Myocyte (in vitro differentiated cells): Measurements from ENCODE around the gene GOLGA5. TPM values are rescaled to one million over a fixed set of nuclear protein-coding genes. Genes with fewer than 3 reads are reported as not detected.

Experiments
- DNase-seq: peaks from one replicate; pipeline ENCODE4 v3.0.0-alpha.2; 2012; ENCODE audit warnings: low read depth
- total RNA-seq: library from RNA; depleted of rRNA; stranded (reverse); fragments of >200 nt; gene quantifications from 2 replicates; pipeline ENCODE4 v1.2.3, GENCODE V29; 2014

The GOLGA5 gene
- total RNA-seq, 1 donor from 2014 or later = 52.6 TPM

DNA sequence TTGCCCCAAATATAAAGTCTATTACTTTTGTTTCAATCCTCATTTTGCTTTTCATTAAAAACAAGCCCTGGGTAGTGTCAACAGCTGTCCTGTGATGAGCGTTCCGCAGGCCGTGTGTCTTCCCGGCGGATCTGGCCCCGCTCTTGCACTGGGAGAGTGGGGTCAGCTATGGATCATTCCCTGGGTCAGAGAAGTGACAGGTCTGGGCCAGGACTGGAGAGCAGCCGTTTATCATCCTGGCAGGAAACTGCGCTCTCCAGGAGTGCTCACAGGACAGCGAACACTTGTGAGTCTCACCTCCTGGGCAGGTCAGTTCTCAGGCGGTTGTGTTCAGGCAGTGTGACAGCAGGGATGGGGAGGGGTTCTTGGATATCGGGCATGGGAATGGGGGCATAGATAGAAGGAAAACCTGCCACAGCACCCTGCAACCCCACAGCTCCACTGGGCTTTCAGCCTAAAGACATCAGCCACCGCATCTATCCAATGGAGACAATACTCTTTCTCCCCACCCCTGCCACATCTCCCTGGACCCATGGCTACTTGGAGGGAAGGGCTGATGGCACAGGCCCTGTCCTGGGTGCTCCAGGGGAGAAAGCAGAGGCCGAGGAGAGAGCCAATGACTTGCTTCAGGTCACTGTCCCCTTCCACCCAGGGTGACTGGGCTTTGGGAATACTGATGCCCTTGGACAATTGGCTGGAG lies 81.0 kb downstream of the GOLGA5 start:
- DNase-seq = no peak

DNA sequence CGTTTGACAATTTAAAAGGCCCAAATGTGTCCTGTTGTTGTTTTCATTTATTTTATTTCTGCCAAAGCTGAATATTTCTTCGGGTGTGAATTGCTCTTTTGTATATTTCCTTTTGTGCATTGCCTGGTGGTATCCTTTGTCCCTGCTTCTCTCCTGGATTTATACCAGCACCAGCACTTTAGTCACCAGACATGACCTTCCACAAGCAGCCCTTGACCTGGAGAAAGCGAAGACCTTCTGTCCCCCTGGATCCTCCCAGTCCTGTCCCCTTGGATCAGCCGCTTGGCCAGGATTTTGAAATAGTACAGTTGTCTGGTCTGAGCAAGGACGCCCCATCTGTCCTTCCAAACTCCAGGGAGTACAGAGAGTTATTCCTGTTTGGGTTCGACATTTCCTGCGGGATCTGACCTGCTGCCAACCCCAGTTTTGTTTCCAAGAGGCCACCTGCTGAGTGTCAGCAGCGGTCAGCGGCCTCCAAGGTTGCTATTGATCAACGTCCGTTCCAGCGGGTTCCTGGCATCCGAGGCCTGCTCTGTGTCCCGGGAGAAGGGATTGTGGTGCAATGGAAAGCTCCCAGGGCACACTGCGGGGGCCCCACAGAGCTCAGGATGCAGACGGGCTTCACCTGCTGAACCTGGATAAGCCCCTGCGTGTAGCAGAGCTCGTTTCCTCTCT lies 83.8 kb downstream of the GOLGA5 start:
- DNase-seq = peak; percentile 91

DNA sequence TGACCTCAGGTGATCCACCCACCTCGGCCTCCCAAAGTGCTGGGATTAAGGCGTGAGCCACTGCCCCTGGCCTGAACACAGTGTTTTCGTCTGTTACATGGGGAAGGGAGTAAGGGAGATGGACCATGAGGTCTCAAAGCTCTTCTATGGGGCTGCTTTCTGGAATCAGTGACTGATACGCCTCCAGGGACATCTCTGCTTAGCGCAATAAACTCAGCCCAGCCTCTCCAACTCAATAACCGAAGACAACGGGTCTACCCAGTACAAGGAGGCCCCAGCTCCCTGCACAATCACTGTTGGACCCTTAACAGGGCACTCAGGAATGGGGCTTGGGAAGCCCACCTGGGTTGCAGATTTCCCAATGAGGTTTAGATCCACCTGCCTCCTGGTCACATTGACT lies 86.2 kb downstream of the GOLGA5 start:
- no peak for DNase-seq

DNA sequence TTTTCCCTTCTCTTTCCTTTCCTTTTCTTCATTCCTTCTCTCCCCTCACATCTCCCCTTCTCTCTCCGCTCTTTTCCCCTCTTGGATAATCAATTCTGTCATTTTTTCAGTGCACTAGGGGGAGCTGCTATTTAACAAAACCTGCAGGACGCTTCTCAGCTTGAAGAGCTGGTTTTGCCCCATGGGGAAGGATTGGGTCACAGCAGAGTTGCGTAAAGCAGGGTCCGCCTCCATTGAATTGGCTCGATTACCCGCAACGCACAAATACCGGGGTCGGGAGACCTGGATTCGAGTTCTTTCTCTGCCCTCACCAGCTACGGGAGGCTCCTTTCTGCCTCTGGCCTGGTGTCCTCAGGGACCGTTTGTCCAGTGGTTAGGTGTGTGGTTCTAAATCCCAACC lies 86.7 kb downstream of the GOLGA5 start:
- peak; percentile 39 for DNase-seq

DNA sequence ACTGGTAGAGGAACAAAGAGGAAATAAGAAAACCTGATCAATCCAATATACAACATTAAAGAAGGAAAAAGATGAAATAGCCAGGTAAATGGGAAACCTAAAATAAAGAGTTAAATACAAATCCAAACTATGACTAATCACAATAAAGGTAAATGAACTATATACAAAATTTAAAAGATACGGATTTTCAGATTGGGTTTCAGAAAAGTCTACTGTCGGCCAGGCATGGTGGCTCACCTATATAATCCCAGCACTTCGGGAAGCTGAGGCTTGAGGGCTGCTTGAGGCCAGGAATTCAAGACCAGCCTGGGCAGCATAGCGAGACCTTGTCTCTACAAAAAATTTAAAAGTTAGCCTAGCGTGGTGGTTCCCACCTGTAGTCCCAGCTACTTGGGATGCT lies 89.0 kb downstream of the GOLGA5 start:
- no peak for DNase-seq

DNA sequence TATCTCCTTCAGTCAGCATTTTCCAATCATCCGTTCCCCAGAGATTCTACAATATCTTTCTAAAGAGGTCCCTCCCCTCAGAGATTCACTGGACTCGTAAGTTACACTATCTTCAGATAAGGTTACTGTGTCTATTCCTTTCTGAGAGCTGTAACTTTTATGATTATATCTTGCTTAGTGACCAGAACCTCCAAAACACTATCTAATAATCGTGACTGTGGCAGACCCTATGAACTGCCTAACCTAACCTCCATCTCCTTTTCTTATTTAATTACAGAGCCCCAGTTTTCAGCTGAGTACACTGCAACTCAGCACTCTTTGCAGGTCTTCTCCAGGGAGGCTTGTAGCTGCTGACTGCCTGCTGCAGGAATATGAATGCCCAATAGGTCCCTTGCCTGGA lies 90.3 kb downstream of the GOLGA5 start:
- DNase-seq = no peak

DNA sequence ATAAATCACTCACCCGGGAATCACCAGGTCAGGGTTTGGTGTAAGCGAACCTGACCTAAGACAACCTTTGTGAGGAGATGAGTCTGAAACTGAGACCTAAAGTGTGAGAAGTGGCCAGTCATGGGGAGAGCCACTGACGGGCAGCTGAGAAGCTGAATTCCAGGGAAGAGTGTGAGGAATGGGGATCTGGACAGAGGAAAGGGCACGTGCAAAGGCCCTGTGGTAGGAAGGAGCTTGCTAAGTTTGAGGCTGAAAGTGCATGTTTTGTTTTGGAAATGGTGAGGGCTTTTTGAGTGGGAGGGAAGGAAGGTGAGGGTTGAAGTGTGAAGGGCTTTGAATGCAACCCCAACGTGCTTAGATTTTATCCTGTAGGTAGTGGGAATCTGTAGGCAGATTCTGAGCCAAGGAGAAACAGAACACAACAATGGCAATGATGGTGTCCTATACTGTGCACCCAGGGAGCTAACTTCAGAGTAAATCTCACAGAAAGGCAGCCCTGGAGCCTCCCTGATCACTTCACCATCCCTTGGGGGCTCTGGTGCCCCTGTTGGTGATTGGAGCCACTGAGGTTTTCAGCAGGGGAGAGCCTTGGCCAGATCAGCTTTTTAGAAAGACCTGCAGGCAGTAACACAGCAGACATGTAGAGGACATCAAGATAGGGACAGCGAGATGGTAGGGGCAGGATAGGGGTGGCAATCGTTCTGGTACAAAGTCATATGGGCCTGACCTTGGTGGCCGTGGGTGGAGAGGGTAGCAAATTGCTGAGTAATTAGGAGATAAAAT lies 91.4 kb downstream of the GOLGA5 start:
- DNase-seq = no peak

DNA sequence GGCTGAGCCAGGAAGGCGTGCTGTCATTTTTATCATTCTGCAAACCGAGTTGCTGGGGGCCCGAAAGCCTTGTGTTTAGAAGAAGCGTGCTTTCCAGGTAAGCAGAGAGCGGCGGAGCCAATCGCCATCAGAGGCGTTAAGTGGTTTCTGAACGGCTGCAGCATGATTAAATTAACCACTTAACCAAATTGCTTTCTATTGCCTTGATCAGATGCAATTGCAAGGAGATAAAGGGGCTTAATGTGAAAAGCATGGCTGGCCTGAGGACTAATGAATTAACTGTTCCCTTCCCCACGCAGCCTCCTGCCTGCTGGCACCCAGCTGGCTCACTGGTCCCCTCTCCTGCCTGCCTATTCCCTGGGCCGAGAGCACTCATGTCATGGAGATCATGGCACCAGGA lies 92.2 kb downstream of the GOLGA5 start:
- DNase-seq = no peak

DNA sequence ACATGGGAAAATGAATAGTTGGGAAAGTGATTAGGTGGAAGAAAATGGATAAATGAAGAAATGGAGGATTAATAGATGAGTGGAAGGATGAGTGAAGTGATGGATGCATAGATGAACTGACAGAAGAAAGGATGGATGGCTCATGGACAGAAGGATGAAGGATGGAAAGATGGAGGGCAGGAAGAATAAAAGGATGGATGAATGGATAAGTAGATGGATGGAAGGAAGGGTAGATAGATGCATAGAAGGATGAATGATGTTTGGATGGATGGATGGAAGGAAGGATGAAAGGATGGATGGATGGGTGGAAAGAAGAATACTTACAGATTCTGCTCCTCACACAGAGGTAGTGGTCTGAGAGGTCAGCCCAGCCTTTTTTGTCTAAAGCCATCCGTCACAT lies 93.1 kb downstream of the GOLGA5 start:
- no peak for DNase-seq

DNA sequence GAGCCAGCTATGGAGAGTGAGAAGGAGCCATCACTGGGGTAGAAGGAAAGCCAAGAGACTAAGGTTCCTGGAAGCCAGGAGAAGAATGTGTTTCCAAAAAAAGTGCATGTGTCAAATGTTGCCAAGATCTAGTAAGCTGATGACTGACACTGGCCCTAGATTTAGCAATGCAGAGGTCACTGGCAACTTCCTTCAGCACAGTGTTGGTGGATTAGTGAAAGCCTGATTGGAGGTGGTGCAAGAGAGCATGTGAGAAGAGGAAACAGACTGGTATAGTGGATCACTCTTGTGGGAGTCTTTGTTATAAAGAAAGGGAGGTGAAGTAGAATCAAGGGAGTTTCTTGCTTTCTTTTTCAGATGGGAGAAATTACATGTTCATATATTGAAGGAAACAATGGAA lies 94.8 kb downstream of the GOLGA5 start:
- no peak for DNase-seq

Other genes with a start within 250 kb of the GOLGA5 start
- 29.6 and 31.6 TPM in 2 replicates for gene LGMN, start 45.7 kb upstream of the GOLGA5 start, total RNA-seq
- not detected in 2 replicates for gene CHGA, start 128.8 kb downstream of the GOLGA5 start, total RNA-seq